Measurements from ENCODE around the gene TAF6L. TPM values are rescaled to one million over a fixed set of nuclear protein-coding genes. Genes with fewer than 3 reads are reported as not detected.
"Not testable (repeated sequence)": the region's sequence is repeated elsewhere in the genome, so short reads cannot be mapped to it uniquely, and the experiment has no call there.

The TAF6L gene
- total RNA-seq, 1 experiment from 2014 or later: 40.2 TPM

- no peak overlapping the region for H3K4me3 ChIP-seq (ENCODE audit: low read length)
- H3K27me3 ChIP-seq (ENCODE audit: low read length): no peaks in the 10 kb centered on the region
- H3K4me2 ChIP-seq (ENCODE audit: low read length): no peak overlapping the region
- H3F3A ChIP-seq (ENCODE audit: low read length, unreplicated experiment): no peaks in the 10 kb centered on the region
- ATAC-seq (no peak), DNase-seq (no peak)
- no peaks in the 10 kb centered on the region for H4K20me1 ChIP-seq (ENCODE audit: low read length)
- H3K9me2 ChIP-seq (replicated peaks; ENCODE audit: low read length): no peaks in the 10 kb centered on the region
- peaks cover 5% of the 10 kb centered on the region; the same call in 1 of the 2 replicates for H3K36me3 ChIP-seq (ENCODE audit: low read depth, low read length)
- no peaks in the 10 kb centered on the region for H3K4me1 ChIP-seq (ENCODE audit: insufficient read depth, low read length)
- H2AFZ ChIP-seq (ENCODE audit: low read length): no peak overlapping the region
- no peak overlapping the region for H3K27ac ChIP-seq (ENCODE audit: low read length)
- H3K79me2 ChIP-seq (ENCODE audit: low read length): no peaks in the 10 kb centered on the region
- no peaks in the 10 kb centered on the region for H3K9me3 ChIP-seq (ENCODE audit: low read length)
- ChIA-PET CTCF (interaction anchor here (0.6 kb wide), 1 partner anchor 45 kb away, joined by 3 read pairs; no protein-coding TSS in a partner anchor), POLR2A (ENCODE audit: unreplicated experiment) (no interaction called here)
- TF ChIP-seq EZH2 (IDR thresholded peaks at IDR 0.05; ENCODE audit: low read length, unreplicated experiment): no peak
- no peak for TF ChIP-seq CTCF (conservative IDR thresholded peaks at IDR 0.05; ENCODE audit: low read depth, low read length)
- no peak for TF ChIP-seq EZH2phosphoT487 (IDR thresholded peaks at IDR 0.05; ENCODE audit: borderline replicate concordance, low read length)
- intact Hi-C loops (cut with micrococcal nuclease): no loop called here
- H3K9ac ChIP-seq (ENCODE audit: low read length): no peak overlapping the region
- BruUV-seq (replicated peaks): no TSS peak
These were observed 45.4 kb downstream of the TAF6L start for GRCh38 chr11:62816557-62816956.

DNA sequence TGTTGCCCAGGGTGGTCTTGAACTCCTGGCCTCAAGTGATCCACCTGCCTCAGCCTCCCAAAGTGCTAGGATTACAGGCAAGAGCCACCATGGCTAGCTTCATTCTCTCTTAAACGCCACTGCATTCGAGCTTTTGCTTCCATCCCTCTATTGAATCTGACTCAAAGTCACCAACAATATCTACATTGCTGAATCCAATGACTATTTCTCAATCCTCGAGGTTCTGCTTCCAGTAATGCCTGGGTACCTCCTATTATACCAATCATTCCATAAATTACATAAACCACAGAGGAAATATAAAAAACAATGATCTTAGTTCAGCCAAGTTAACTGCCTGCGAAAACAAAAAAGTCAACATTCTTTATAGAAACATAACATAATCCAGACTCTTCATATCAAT lies 45.9 kb downstream of the TAF6L start:
- no peaks in the 10 kb centered on the region for H3K9me2 ChIP-seq (replicated peaks; ENCODE audit: low read length)
- no peak overlapping the region for H3K4me3 ChIP-seq (ENCODE audit: low read length)
- ChIA-PET POLR2A (ENCODE audit: unreplicated experiment) (no interaction called here), CTCF (interaction anchor here (0.6 kb wide), 1 partner anchor 44 kb away, joined by 3 read pairs; no protein-coding TSS in a partner anchor)
- no peak overlapping the region for H3K9ac ChIP-seq (ENCODE audit: low read length)
- no peak for DNase-seq
- H3K79me2 ChIP-seq (ENCODE audit: low read length): no peaks in the 10 kb centered on the region
- no peaks in the 10 kb centered on the region for H3K27me3 ChIP-seq (ENCODE audit: low read length)
- H2AFZ ChIP-seq (ENCODE audit: low read length): no peak overlapping the region
- no peak for TF ChIP-seq CTCF (conservative IDR thresholded peaks at IDR 0.05; ENCODE audit: low read depth, low read length)
- TF ChIP-seq EZH2 (IDR thresholded peaks at IDR 0.05; ENCODE audit: low read length, unreplicated experiment): no peak
- TF ChIP-seq EZH2phosphoT487 (IDR thresholded peaks at IDR 0.05; ENCODE audit: borderline replicate concordance, low read length): no peak
- H3K4me1 ChIP-seq (ENCODE audit: insufficient read depth, low read length): no peaks in the 10 kb centered on the region
- H3K4me2 ChIP-seq (ENCODE audit: low read length): no peak overlapping the region
- H3K27ac ChIP-seq (ENCODE audit: low read length): no peak overlapping the region
- H3F3A ChIP-seq (ENCODE audit: low read length, unreplicated experiment): no peaks in the 10 kb centered on the region
- no TSS peak for BruUV-seq (replicated peaks)
- ATAC-seq: no peak
- H3K36me3 ChIP-seq (ENCODE audit: low read depth, low read length): peaks cover 7% of the 10 kb centered on the region
- no peaks in the 10 kb centered on the region for H3K9me3 ChIP-seq (ENCODE audit: low read length)
- no peaks in the 10 kb centered on the region for H4K20me1 ChIP-seq (ENCODE audit: low read length)
- intact Hi-C loops (cut with micrococcal nuclease): no loop called here

GRCh38 chr11:62823677-62824076 lies 52.5 kb downstream of the TAF6L start:
- Histone ChIP-seq H3K9ac (ENCODE audit: low read length) (no peak overlapping the region), H3K27ac (ENCODE audit: low read length) (no peak overlapping the region), H3F3A (ENCODE audit: low read length, unreplicated experiment) (no peaks in the 10 kb centered on the region), H3K27me3 (ENCODE audit: low read length) (no peaks in the 10 kb centered on the region), H3K9me3 (ENCODE audit: low read length) (no peaks in the 10 kb centered on the region), H3K4me1 (ENCODE audit: insufficient read depth, low read length) (no peaks in the 10 kb centered on the region), H3K4me3 (ENCODE audit: low read length) (no peak overlapping the region), H2AFZ (ENCODE audit: low read length) (no peak overlapping the region), H3K79me2 (ENCODE audit: low read length) (peaks cover 8% of the 10 kb centered on the region), H4K20me1 (ENCODE audit: low read length) (0 out of 2 replicates have a peak, but pooled peaks cover 9% of the 10 kb centered on the region), H3K4me2 (ENCODE audit: low read length) (no peak overlapping the region), H3K9me2 (replicated peaks; ENCODE audit: low read length) (no peaks in the 10 kb centered on the region), H3K36me3 (ENCODE audit: low read depth, low read length) (peaks cover 55% of the 10 kb centered on the region)
- ChIA-PET POLR2A (ENCODE audit: unreplicated experiment) (interaction anchor here (0.5 kb wide), 1 partner anchor 97 kb away, joined by 3 read pairs; no protein-coding TSS in a partner anchor), CTCF (interaction anchor here (0.6 kb wide), 1 partner anchor 82 kb away, joined by 3 read pairs; no protein-coding TSS in a partner anchor)
- no peak for TF ChIP-seq CTCF (conservative IDR thresholded peaks at IDR 0.05; ENCODE audit: low read depth, low read length)
- TF ChIP-seq EZH2phosphoT487 (IDR thresholded peaks at IDR 0.05; ENCODE audit: borderline replicate concordance, low read length): no peak
- no peak for TF ChIP-seq EZH2 (IDR thresholded peaks at IDR 0.05; ENCODE audit: low read length, unreplicated experiment)
- intact Hi-C loops (cut with micrococcal nuclease): no loop called here
- BruUV-seq (replicated peaks): no TSS peak
- ATAC-seq: no peak
- no peak for DNase-seq

- intact Hi-C loops (cut with micrococcal nuclease); H3K9me2 ChIP-seq (replicated peaks; ENCODE audit: low read length); ATAC-seq; POLR2A ChIA-PET (ENCODE audit: unreplicated experiment); H2AFZ ChIP-seq (ENCODE audit: low read length); CTCF ChIA-PET; H3K27ac ChIP-seq (ENCODE audit: low read length); H3K27me3 ChIP-seq (ENCODE audit: low read length); H3K9me3 ChIP-seq (ENCODE audit: low read length); BruUV-seq (replicated peaks); DNase-seq; H3K4me3 ChIP-seq (ENCODE audit: low read length); H3F3A ChIP-seq (ENCODE audit: low read length, unreplicated experiment); H3K9ac ChIP-seq (ENCODE audit: low read length); H3K4me2 ChIP-seq (ENCODE audit: low read length): not testable (repeated sequence)
- Histone ChIP-seq H4K20me1 (ENCODE audit: low read length) (0 out of 2 replicates have a peak, but pooled peaks cover 16% of the 10 kb centered on the region), H3K79me2 (ENCODE audit: low read length) (peaks cover 35% of the 10 kb centered on the region), H3K36me3 (ENCODE audit: low read depth, low read length) (peaks cover 37% of the 10 kb centered on the region), H3K4me1 (ENCODE audit: insufficient read depth, low read length) (peaks cover 14% of the 10 kb centered on the region)
These were observed 56.9 kb downstream of the TAF6L start for GRCh38 chr11:62828130-62828529.
